Peyer's patch (tissue), 4 donors: ENCODE measurements around the gene CBX1.
"Not testable (repeated sequence)": the region's sequence is repeated elsewhere in the genome, so short reads cannot be mapped to it uniquely, and the experiment has no call there.

Experiments
- CTCF ChIP-seq, 6 experiments: fragments of 450-650 bp in 4 of 6; fragments of 200-600 bp in 2 of 6; sonication (generic) in 1 of 6; IDR thresholded peaks; one replicate each; pipeline ENCODE4 v1.5.1; 2017 to 2019; ENCODE audit warnings: antibody characterized with exemption in 6 of 6, mild to moderate bottlenecking in 3 of 6, moderate library complexity in 1 of 6
- POLR2A ChIP-seq, 2 donors: fragments of 450-650 bp; IDR thresholded peaks; one replicate each; pipeline ENCODE4 v1.5.1; 2017; ENCODE audit warnings: antibody characterized with exemption in 2 of 2, mild to moderate bottlenecking in 2 of 2, moderate library complexity in 2 of 2

- TF ChIP-seq CTCF, POLR2A (IDR thresholded peaks at IDR 0.05): not testable (repeated sequence)
Measured at GRCh38 chr17:48077152-48077551, 24.1 kb downstream of the CBX1 start.
